CD4-positive, alpha-beta T cell (primary cell): ENCODE data around the gene SLAMF8. TPM values are rescaled to one million over a fixed set of nuclear protein-coding genes. Genes with fewer than 3 reads are reported as not detected.

Experiments used
- ATAC-seq: fragments of 200-7000 bp; cut with Tn5 transposase; one replicate; pipeline ENCODE4 v1.10.0; 2022; ENCODE audit warnings: mild to moderate bottlenecking; ENCODE audit not compliant: poor library complexity
- CTCF ChIA-PET: fragments of 350-600 bp; sonication (Branson Sonifier 250); formaldehyde crosslinking; loops from one replicate; lab custom pipeline; 2021; ENCODE audit warnings: antibody characterized with exemption, inconsistent platforms; lab: Charles Lee
- POLR2A ChIA-PET: fragments of 350-600 bp; sonication (Branson Sonifier 250); formaldehyde crosslinking; loops from one replicate; lab custom pipeline; 2021; ENCODE audit warnings: antibody characterized with exemption, inconsistent platforms; lab: Charles Lee
- DNase-seq, 14 experiments: peaks; one replicate each; pipeline ENCODE4 v3.0.0-alpha.2; 2013 to 2020; ENCODE audit warnings: mixed read lengths in 2 of 14
- H3K27ac ChIP-seq, 2 donors: one replicate each; pipeline versions ENCODE4 v1.5.1 to v1.7.0; 2013; ENCODE audit warnings: low read length in 2 of 2, low read depth in 1 of 2, mild to moderate bottlenecking in 1 of 2
- H3K27me3 ChIP-seq, 2 experiments: 1 replicate in 1 of 2; 2 replicates in 1 of 2; pipeline versions ENCODE4 v1.6.1 to v1.7.0; 2013; ENCODE audit warnings: low read length in 2 of 2, control low read depth in 1 of 2, mild to moderate bottlenecking in 1 of 2, moderate library complexity in 1 of 2; ENCODE audit not compliant: insufficient read depth in 2 of 2, control insufficient read depth in 1 of 2
- H3K36me3 ChIP-seq: one replicate; pipeline ENCODE4 v1.6.1; 2013; ENCODE audit warnings: low read length, control low read depth; ENCODE audit not compliant: insufficient read depth
- H3K4me1 ChIP-seq: one replicate; pipeline ENCODE4 v1.6.1; 2013; ENCODE audit warnings: low read length, control low read depth; ENCODE audit not compliant: insufficient read depth
- H3K4me3 ChIP-seq: one replicate; pipeline ENCODE4 v1.5.1; 2013; ENCODE audit warnings: mild to moderate bottlenecking, low read length, moderate library complexity
- H3K9me3 ChIP-seq, 2 experiments: 1 replicate in 1 of 2; 2 replicates in 1 of 2; pipeline versions ENCODE4 v1.6.1 to v1.7.0; 2013; ENCODE audit warnings: low read length in 2 of 2, mild to moderate bottlenecking in 2 of 2, control low read depth in 1 of 2, moderate library complexity in 1 of 2; ENCODE audit not compliant: control insufficient read depth in 1 of 2, insufficient read depth in 1 of 2
- H3K27ac Mint-ChIP-seq: one replicate; pipeline ENCODE4 v1.8.0; 2020; ENCODE audit warnings: mixed read lengths
- H3K27me3 Mint-ChIP-seq: one replicate; pipeline ENCODE4 v1.8.0; 2021; ENCODE audit warnings: mixed read lengths
- H3K36me3 Mint-ChIP-seq: one replicate; pipeline ENCODE4 v1.8.0; 2021; ENCODE audit warnings: low read depth, mixed read lengths
- H3K4me1 Mint-ChIP-seq: one replicate; pipeline ENCODE4 v1.8.0; 2021; ENCODE audit warnings: low read depth, mixed read lengths
- H3K4me3 Mint-ChIP-seq: one replicate; pipeline ENCODE4 v1.8.0; 2020; ENCODE audit warnings: mild to moderate bottlenecking, mixed read lengths
- H3K9me3 Mint-ChIP-seq: one replicate; pipeline ENCODE4 v1.8.0; 2020; ENCODE audit warnings: mixed read lengths
- CTCF ChIP-seq: fragments of 200-600 bp; IDR thresholded peaks from one replicate; pipeline ENCODE4 v1.8.0; 2022; ENCODE audit warnings: antibody characterized with exemption, mild to moderate bottlenecking
- intact Hi-C, 2 experiments: fragments of 100-400 bp; cut with DNase I in 1 of 2; cut with micrococcal nuclease in 1 of 2; formaldehyde crosslinking; loops; one replicate each; pipeline versions ENCODE4 v1.15.1 to v1.9.0; 2023 to 2025; cut with DNase I, micrococcal nuclease
- total RNA-seq, 174 experiments: library from RNA in 2 of 174; stranded (reverse) in 2 of 174; gene quantifications; one replicate each; pipeline ENCODE4 v1.2.3 and lab custom pipeline; 2021 to 2026

SLAMF8 gene
- total RNA-seq, 2 experiments from 2014 or later: 0.34 TPM; not detected in 1

GRCh38 chr1:159823406-159823805 lies 3.3 kb upstream of the SLAMF8 start:
- intact Hi-C loops: no loop called here
- Mint-ChIP-seq H3K27ac (no peak overlapping the region), H3K9me3 (no peaks in the 10 kb centered on the region), H3K36me3 (no peaks in the 10 kb centered on the region), H3K27me3 (no peaks in the 10 kb centered on the region), H3K4me1 (peaks cover 34% of the 10 kb centered on the region), H3K4me3 (no peak overlapping the region)
- H3K27ac ChIP-seq: no peak overlapping the region
- H3K27me3 ChIP-seq: no peaks in the 10 kb centered on the region
- ChIA-PET CTCF (no interaction called here), POLR2A (no interaction called here)
- H3K9me3 ChIP-seq: peaks cover 0 to 20% of the 10 kb centered on the region in 2 experiments
- H3K4me3 ChIP-seq: no peak overlapping the region
- no peak for DNase-seq
- H3K4me1 ChIP-seq: peaks cover 35% of the 10 kb centered on the region
- no peak for ATAC-seq
- no peaks in the 10 kb centered on the region for H3K36me3 ChIP-seq
- no peak for TF ChIP-seq CTCF

- Mint-ChIP-seq H3K4me1 (peaks cover 42% of the 10 kb centered on the region), H3K36me3 (no peaks in the 10 kb centered on the region), H3K27me3 (no peaks in the 10 kb centered on the region), H3K9me3 (no peaks in the 10 kb centered on the region), H3K4me3 (no peak overlapping the region), H3K27ac (no peak overlapping the region)
- ChIA-PET POLR2A (no interaction called here), CTCF (no interaction called here)
- ATAC-seq (no peak), DNase-seq (peak in 1 of 14 experiments; percentile 20)
- intact Hi-C loops: no loop called here
- H3K27me3 ChIP-seq: no peaks in the 10 kb centered on the region
- TF ChIP-seq CTCF: no peak
- peaks cover 0 to 31% of the 10 kb centered on the region in 2 experiments for H3K9me3 ChIP-seq
- H3K4me1 ChIP-seq: peaks cover 37% of the 10 kb centered on the region
- no peak overlapping the region for H3K27ac ChIP-seq
- H3K4me3 ChIP-seq: no peak overlapping the region
- no peaks in the 10 kb centered on the region for H3K36me3 ChIP-seq
Measured at GRCh38 chr1:159825564-159825963, 1.1 kb upstream of the SLAMF8 start.

- no peak overlapping the region for H3K27ac ChIP-seq
- H3K27ac Mint-ChIP-seq: no peak overlapping the region
- DNase-seq (peak in 1 of 14 experiments; percentile 35), ATAC-seq (no peak)
- H3K4me1 Mint-ChIP-seq: peaks cover 42% of the 10 kb centered on the region
- H3K36me3 Mint-ChIP-seq: no peaks in the 10 kb centered on the region
- H3K4me3 ChIP-seq: no peak overlapping the region
- H3K27me3 ChIP-seq: no peaks in the 10 kb centered on the region
- no peaks in the 10 kb centered on the region for H3K36me3 ChIP-seq
- peak overlapping the region; percentile 35 for H3K4me3 Mint-ChIP-seq
- ChIA-PET CTCF (no interaction called here), POLR2A (interaction anchor here (1.1 kb wide), 1 partner anchor 98 kb away, joined by 4 read pairs; the partner anchor contains the start of gene TAGLN2)
- no peaks in the 10 kb centered on the region for H3K9me3 Mint-ChIP-seq
- peaks cover 37% of the 10 kb centered on the region for H3K4me1 ChIP-seq
- peaks cover 0 to 31% of the 10 kb centered on the region in 2 experiments for H3K9me3 ChIP-seq
- H3K27me3 Mint-ChIP-seq: no peaks in the 10 kb centered on the region
- no peak for TF ChIP-seq CTCF
- intact Hi-C loops: no loop called here
Measured at GRCh38 chr1:159827102-159827490, 423 bp downstream of the SLAMF8 start.
